Stimulated activated CD8-positive, alpha-beta memory T cell treated with anti-CD3 and anti-CD28 coated beads, Interleukin-7, amount 100 ng/mL, for 1 hour (primary cell): ENCODE data around the gene FADS2.
"Not testable (repeated sequence)": the region's sequence is repeated elsewhere in the genome, so short reads cannot be mapped to it uniquely, and the experiment has no call there.

Source experiments
- DNase-seq, 2 donors: peaks; one replicate each; pipeline ENCODE4 v3.0.0-alpha.2; 2020; ENCODE audit warnings: low read depth in 2 of 2

Gene FADS2

GRCh38 chr11:61868571-61869428 lies 40.7 kb downstream of the FADS2 start:
- no peak for DNase-seq

GRCh38 chr11:61869429-61869707 lies 41.3 kb downstream of the FADS2 start:
- DNase-seq = no peak

- DNase-seq = no peak
Measured at GRCh38 chr11:61869708-61870451, 41.8 kb downstream of the FADS2 start.

- no peak for DNase-seq
Measured at GRCh38 chr11:61870541-61871031, 42.5 kb downstream of the FADS2 start.

- DNase-seq = peak; percentile 22 to 35
Measured at GRCh38 chr11:61871158-61871597, 43.1 kb downstream of the FADS2 start.

- no peak for DNase-seq
Measured at GRCh38 chr11:61872935-61873565, 45.0 kb downstream of the FADS2 start.

- no peak for DNase-seq
Measured at GRCh38 chr11:61873588-61874376, 45.7 kb downstream of the FADS2 start.

GRCh38 chr11:61874377-61874809 lies 46.3 kb downstream of the FADS2 start:
- no peak for DNase-seq

- no peak for DNase-seq
Measured at GRCh38 chr11:61874853-61875252, 46.8 kb downstream of the FADS2 start.

- no peak for DNase-seq
Measured at GRCh38 chr11:61875698-61876097, 47.6 kb downstream of the FADS2 start.

- no peak for DNase-seq
Measured at GRCh38 chr11:61879152-61879551, 51.1 kb downstream of the FADS2 start.

- no peak for DNase-seq
Measured at GRCh38 chr11:61880031-61880430, 51.9 kb downstream of the FADS2 start.

GRCh38 chr11:61880454-61880853 lies 52.4 kb downstream of the FADS2 start:
- no peak for DNase-seq

GRCh38 chr11:61881397-61881796 lies 53.3 kb downstream of the FADS2 start:
- DNase-seq = no peak

- DNase-seq = not testable (repeated sequence)
Measured at GRCh38 chr11:61882267-61882666, 54.2 kb downstream of the FADS2 start.

- DNase-seq = no peak
Measured at GRCh38 chr11:61882879-61883278, 54.8 kb downstream of the FADS2 start.

- no peak for DNase-seq
Measured at GRCh38 chr11:61883327-61883726, 55.2 kb downstream of the FADS2 start.

- DNase-seq = no peak
Measured at GRCh38 chr11:61883947-61884346, 55.8 kb downstream of the FADS2 start.

- no peak for DNase-seq
Measured at GRCh38 chr11:61885166-61885778, 57.2 kb downstream of the FADS2 start.

GRCh38 chr11:61885784-61886580 lies 57.9 kb downstream of the FADS2 start:
- DNase-seq = no peak
